ENCODE measurements around the gene AUTS2. TPM values are rescaled to one million over a fixed set of nuclear protein-coding genes. Genes with fewer than 3 reads are reported as not detected.

AUTS2 gene
- total RNA-seq, 6 donors from 2014 or later = 38.9 to 151 (median 55.8) TPM

DNA sequence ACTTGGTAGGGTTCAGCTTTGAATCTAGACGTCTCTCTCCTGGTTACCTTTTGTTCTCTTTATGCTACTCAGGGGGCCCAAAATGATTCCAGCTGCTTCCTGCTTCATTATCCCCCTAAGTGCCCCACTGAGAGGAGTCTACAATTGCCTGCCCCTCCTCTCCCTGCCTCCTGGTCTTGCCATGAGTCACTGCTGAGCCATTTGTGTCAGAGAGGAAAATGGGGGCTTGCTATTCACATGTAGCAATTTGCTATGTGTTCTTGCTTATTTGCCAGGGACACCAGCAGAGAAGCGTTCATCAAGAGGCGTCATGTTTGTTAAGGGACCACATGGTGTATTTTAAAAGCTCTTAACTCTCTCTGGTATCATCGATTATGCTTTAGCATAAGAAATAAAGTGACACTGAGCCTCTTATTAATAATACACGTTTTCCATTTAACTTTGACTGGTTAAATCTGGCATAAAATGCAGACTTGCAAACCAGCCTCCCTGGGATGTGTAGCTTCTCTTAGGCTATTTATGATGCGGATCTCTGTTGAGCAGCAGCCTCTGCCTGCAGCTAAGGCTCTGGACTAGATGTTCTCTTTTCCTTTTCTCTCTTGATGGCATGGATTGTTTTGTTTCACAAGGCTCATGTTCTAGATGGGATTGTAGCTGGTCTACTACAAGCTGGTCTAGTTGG is 239.3 kb downstream of the AUTS2 start:
- H3K4me3 ChIP-seq = no peak overlapping the region
- H3K27me3 ChIP-seq = no peaks in the 10 kb centered on the region
- peaks cover 0 to 7% (median 0%) of the 10 kb centered on the region in 4 donors for H3K4me1 ChIP-seq
- H3K27ac ChIP-seq = no peak overlapping the region
- TF ChIP-seq POLR2A (IDR thresholded peaks at IDR 0.05) (no peak), EP300 (IDR thresholded peaks at IDR 0.05) (no peak), POLR2AphosphoS5 (IDR thresholded peaks at IDR 0.05) (no peak)
- TF ChIP-seq, protein P1, sequence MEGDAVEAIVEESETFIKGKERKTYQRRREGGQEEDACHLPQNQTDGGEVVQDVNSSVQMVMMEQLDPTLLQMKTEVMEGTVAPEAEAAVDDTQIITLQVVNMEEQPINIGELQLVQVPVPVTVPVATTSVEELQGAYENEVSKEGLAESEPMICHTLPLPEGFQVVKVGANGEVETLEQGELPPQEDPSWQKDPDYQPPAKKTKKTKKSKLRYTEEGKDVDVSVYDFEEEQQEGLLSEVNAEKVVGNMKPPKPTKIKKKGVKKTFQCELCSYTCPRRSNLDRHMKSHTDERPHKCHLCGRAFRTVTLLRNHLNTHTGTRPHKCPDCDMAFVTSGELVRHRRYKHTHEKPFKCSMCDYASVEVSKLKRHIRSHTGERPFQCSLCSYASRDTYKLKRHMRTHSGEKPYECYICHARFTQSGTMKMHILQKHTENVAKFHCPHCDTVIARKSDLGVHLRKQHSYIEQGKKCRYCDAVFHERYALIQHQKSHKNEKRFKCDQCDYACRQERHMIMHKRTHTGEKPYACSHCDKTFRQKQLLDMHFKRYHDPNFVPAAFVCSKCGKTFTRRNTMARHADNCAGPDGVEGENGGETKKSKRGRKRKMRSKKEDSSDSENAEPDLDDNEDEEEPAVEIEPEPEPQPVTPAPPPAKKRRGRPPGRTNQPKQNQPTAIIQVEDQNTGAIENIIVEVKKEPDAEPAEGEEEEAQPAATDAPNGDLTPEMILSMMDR (IDR thresholded peaks at IDR 0.05) = no peak
- ATAC-seq (ENCODE audit: low FRiP score in 2 of 2) = no peak
- H3K9me3 ChIP-seq = no peaks in the 10 kb centered on the region
- H3K36me3 ChIP-seq = no peaks in the 10 kb centered on the region
- no peak for DNase-seq
- 79% methylated on average over 6 of the region's 6 CpGs for WGBS, 2 donors

DNA sequence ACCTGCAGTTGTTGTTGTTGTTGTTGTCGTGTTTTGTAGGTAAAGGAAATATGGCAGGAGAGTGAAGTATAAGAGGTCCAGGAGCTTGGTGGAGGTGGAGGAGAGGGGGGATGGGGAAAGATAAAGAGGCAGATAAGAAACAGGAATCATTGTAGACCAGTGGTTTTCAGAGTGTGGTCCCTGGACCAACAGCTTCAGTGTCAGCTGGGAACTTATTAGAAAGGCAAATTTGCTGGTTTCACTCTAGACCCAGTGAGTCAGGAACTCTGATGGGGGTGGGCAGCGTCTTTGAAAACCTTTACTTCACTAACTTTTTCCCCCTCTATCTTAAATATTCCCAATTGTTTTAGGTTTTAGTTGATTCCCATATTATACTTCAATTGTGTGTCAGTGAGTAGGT is 241.5 kb downstream of the AUTS2 start:
- H3K9me3 ChIP-seq = no peaks in the 10 kb centered on the region
- TF ChIP-seq EP300 (IDR thresholded peaks at IDR 0.05) = no peak
- no peak for TF ChIP-seq POLR2AphosphoS5 (IDR thresholded peaks at IDR 0.05)
- TF ChIP-seq POLR2A (IDR thresholded peaks at IDR 0.05) = no peak
- TF ChIP-seq, protein P1 (IDR thresholded peaks at IDR 0.05) = no peak
- no peaks in the 10 kb centered on the region for H3K36me3 ChIP-seq
- ATAC-seq (ENCODE audit: low FRiP score in 2 of 2) (no peak), DNase-seq (no peak)
- 87 to 88% methylated on average over 2 of the region's 2 CpGs for WGBS, 2 donors
- no peak overlapping the region for H3K4me3 ChIP-seq
- H3K27me3 ChIP-seq = no peaks in the 10 kb centered on the region
- H3K27ac ChIP-seq = no peak overlapping the region
- H3K4me1 ChIP-seq = peaks cover 0 to 7% (median 0%) of the 10 kb centered on the region in 4 donors

DNA sequence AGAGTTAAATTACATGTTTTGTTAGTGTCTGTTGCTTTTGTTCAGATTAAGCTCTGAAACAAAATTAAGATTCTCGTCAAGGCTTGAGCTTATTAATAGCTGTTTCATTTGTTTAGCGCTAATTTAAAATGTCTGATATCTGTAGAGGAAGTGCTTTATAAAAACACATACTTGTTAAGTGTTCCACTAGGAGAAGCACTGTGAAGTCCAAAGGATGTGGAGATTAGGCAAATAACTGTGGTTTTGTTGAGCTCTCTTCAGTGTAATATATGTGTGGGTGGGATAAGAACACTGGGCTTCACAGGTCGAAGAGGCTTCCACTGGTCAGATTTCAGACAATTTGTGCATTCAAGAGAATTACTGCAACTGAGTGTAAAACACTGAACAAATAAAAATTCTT is 242.0 kb downstream of the AUTS2 start:
- DNase-seq (no peak), ATAC-seq (ENCODE audit: low FRiP score in 2 of 2) (no peak)
- H3K4me3 ChIP-seq = no peak overlapping the region
- no peaks in the 10 kb centered on the region for H3K27me3 ChIP-seq
- 47 to 57% methylated on average over 3 of the region's 3 CpGs for WGBS, 2 donors
- H3K27ac ChIP-seq = no peak overlapping the region
- H3K9me3 ChIP-seq = no peaks in the 10 kb centered on the region
- TF ChIP-seq EP300 (IDR thresholded peaks at IDR 0.05) (no peak), POLR2A (IDR thresholded peaks at IDR 0.05) (no peak), POLR2AphosphoS5 (IDR thresholded peaks at IDR 0.05) (no peak)
- TF ChIP-seq, protein P1 (IDR thresholded peaks at IDR 0.05) = no peak
- no peaks in the 10 kb centered on the region for H3K36me3 ChIP-seq
- peaks cover 0 to 7% (median 0%) of the 10 kb centered on the region in 4 donors for H3K4me1 ChIP-seq

DNA sequence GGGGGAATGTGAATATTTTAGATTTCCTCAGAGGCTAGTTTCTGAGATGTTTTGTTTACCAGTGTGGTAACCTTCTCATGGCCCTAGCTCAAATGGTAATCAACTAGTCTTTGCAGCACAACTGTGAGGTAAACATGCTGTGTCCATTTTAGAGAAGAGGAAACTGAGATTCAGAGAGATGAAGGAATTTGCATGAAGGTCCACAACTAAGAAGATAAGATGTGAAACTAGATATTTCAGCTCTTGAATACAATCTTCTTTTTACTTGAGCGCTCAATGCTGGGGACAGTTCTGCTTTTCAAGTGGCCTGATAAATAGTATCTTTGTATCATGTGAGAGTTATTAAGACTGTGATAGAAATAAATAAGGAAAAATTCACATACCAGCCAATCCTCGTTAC is 245.4 kb downstream of the AUTS2 start:
- Histone ChIP-seq H3K4me3 (no peak overlapping the region), H3K27me3 (no peaks in the 10 kb centered on the region), H3K9me3 (no peaks in the 10 kb centered on the region), H3K27ac (no peak overlapping the region), H3K4me1 (peaks cover 0 to 7% (median 0%) of the 10 kb centered on the region in 4 donors), H3K36me3 (no peaks in the 10 kb centered on the region)
- DNase-seq = no peak
- ATAC-seq (ENCODE audit: low FRiP score in 2 of 2) = no peak
- TF ChIP-seq POLR2A (IDR thresholded peaks at IDR 0.05) (no peak), EP300 (IDR thresholded peaks at IDR 0.05) (no peak), POLR2AphosphoS5 (IDR thresholded peaks at IDR 0.05) (no peak)
- TF ChIP-seq, protein P1 (IDR thresholded peaks at IDR 0.05) = no peak
- 79 to 83% methylated on average over 2 of the region's 2 CpGs for WGBS, 2 donors
